ENCODE measurements around the gene EIF3A.
"Not testable (repeated sequence)": the region's sequence is repeated elsewhere in the genome, so short reads cannot be mapped to it uniquely, and the experiment has no call there.

EIF3A gene

DNA sequence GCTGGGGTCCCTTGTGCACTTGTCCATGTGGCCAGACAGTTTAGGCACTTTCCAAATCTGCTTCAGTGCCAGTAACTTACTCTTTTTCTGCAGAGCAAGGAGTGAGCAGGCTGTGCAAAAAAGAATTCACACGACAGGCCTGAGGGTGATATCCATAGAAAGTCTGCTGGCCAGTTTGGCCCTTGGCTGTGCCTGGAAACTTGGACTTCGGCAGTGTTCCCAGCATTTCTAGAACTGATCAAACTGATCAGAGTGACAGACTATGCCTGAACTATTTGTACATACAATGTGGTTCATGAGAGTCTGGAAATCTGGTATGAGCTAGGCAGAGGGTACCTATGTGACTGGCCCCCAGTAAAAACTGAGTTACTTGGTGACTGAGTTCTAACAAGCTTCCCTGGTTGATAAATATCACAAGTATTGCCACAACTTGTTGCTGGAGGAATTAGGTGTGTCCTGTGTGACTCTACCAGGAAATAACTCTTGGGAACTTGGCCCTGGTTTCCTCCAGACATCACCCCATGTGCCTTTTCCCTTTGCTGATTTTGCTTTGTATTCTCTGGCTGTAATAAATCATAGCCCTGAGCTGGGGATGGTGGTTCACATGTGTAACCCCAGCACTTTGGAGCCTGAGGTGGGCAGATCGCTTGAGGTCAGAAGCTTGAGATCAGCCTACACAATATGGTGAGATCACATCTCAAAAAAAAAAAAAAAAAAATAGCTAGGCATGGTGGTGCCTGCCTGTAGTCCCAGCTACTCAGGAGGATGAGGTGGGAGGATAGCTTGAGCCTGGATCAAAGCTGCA is 20.0 kb upstream of the EIF3A start:
- DNase-seq (ENCODE audit: low read depth in 3 of 3) = no peak

DNA sequence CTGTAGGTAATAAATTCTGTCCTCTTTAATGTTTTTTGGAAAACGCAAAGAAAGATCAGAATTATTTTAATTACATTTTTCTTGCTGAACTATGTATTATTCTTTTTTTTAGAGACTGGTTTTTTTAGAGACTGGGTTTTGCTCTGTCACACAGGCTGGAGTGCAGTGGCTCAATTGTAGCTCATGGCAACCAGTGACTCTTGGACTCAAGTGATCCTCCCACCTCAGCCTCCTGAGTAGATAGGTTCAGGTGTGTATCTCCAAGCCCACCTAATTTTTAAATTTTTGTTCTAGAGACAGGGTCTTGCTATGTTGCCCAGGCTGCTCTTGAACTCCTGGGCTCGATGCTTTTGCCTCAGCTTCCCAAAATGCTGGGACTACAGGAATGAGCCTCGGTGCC is 18.0 kb upstream of the EIF3A start:
- DNase-seq (ENCODE audit: low read depth in 3 of 3) = no peak

DNA sequence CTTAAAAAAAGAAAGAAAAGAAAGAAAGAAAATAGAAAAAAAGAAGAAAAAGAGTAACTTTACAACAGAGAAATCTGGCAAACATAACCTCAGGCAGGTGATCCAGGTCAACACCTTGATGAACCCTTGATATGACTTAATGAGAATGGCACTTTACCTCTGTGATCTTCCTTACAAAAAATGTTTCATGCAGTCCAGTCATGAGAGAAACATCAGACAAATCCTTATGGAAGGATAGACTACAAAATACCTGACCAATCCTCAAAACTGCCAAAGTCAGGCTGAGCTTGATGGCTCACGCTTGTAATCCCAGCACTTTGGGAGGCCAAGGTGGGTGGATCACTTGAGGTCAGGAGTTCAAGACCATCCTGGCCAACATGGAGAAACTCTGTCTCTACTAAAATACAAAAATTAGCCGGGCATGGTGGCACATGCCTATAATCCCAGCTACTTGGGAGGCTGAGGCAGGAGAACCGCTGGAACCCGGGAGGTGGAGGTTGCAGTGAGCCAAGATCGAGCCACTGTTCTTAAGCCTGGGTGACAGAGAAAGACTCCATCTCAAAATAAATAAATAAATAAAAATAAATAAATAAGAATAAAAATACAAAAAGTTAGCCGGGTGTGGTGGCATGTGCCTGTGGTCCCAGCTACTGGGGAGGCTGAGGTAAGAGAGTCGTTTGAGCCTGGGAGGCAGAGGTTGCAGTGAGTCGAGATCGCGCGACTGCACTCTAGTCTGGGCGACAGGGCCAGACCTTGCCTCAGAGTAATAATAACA is 16.2 kb upstream of the EIF3A start:
- not testable (repeated sequence) for DNase-seq (ENCODE audit: low read depth in 3 of 3)

DNA sequence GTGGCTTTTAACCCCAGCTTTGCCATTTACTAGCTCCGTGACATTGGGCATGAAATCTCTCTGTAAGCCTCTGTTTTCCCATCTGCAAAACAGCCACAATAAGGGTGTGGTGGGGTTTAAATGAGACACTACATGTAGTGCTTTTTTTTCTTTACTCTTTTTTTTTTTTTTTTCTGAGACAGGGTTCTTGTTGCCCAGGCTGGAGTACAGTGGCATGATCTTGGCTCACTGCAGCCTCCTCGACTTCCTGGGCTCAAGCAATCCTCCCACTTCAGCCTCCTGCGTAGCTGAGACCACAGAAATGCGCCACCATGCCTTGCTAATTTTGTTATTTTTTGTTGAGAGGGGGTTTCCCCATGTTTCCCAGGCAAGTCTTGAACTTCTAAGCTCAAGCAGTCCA is 15.0 kb upstream of the EIF3A start:
- no peak for DNase-seq (ENCODE audit: low read depth in 3 of 3)

DNA sequence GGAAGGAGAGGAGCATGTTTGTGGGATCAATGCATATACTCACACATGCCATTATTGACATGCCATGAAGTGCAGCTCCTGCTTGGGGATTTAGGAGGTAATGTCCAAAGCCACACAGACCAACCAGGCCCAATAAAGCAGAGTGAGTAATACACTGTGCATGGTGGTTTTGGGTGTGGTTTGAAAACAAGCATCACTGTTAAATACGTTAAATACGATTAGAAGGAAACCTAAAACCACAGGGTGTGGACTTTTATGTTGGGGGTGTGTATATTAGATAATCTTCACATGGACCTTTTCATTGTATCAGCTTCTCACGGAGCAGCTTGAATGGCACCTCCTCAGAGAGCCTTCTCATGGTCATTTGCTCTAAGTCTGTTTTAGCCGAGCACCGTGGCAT is 10.4 kb upstream of the EIF3A start:
- DNase-seq (ENCODE audit: low read depth in 3 of 3) = no peak

DNA sequence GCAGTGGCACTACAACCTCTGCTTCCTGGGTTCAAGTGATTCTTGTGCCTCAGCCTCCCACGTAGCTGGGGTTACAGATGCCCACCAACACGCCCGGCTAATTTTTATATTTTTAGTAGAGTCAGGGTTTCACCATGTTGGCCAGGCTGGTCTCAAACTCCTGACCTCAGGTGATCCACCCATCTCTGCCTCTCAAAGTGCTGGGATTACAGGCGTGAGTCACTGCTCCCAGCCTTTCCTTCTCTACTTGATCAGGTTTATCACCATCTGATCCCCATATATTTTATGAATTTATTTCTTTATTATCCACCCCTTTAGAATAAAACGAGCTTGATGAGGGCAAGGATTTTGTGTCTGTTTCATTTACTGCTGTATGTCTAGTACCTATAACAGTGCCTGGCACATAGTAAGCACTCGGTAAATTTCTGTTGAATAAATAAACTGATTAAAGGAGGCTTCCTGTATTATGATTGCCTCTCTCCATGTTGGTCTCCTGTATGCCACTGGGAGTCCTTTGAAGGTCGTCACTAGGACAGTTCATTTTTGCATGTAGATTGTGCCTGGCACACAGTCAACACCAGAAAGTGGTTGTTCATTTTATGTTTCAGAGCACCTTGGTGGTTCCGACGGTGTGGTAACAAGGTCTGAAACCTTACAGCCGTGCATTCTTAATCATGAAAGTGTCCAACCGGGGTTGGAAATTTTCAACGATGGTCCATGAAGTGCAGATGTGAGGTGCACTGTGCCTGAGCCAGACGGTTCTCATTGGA is 9.6 kb upstream of the EIF3A start:
- DNase-seq (ENCODE audit: low read depth in 3 of 3) = peak in 1 of 3 donors; percentile 37

DNA sequence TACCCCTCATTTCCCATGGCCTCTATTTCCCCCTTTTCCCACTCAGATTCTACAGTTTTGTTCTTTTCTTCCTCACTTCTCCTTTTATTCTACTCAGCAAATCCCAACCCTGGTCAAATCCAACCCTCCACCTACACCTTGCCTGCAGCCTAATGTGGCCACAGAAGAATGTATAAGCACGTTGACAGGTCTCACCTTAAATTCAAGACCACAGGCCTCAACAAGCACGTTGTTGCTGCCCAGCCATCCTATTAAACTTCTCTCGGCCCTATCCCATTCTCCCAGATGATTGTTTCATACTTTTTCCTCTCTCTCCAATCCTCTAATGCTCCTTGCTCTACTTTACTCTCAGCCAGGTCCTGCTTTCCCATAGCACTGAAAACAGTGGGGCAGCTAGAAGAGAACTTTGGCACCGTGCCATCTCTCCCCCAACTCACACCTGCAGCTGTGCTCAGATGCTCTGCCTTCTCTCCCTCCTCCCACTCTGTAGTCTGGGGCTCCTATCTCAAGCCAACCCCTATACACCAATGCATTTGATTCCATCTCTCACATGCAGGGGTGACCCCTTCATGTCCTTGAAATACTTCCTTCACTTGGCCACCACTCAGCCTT is 6.8 kb upstream of the EIF3A start:
- no peak for DNase-seq (ENCODE audit: low read depth in 3 of 3)

DNA sequence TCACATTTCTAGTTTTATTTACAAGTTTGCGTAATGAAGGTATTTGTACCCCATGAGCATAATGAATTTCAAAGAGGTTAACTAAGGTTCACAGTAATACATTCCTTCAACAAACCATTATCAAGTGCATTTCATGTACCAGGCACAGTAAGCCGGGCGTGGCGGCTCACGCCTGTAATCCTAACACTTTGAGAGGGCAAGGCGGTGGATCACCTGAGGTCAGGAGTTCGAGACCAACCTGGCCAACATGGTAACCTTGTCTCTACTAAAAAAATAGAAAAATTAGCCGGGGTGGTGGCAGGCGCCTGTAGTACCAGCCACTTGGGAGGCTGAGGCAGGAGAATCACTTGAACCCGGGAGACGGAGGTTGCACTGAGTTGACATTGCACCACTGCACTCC is 4.3 kb upstream of the EIF3A start:
- DNase-seq (ENCODE audit: low read depth in 3 of 3) = no peak

DNA sequence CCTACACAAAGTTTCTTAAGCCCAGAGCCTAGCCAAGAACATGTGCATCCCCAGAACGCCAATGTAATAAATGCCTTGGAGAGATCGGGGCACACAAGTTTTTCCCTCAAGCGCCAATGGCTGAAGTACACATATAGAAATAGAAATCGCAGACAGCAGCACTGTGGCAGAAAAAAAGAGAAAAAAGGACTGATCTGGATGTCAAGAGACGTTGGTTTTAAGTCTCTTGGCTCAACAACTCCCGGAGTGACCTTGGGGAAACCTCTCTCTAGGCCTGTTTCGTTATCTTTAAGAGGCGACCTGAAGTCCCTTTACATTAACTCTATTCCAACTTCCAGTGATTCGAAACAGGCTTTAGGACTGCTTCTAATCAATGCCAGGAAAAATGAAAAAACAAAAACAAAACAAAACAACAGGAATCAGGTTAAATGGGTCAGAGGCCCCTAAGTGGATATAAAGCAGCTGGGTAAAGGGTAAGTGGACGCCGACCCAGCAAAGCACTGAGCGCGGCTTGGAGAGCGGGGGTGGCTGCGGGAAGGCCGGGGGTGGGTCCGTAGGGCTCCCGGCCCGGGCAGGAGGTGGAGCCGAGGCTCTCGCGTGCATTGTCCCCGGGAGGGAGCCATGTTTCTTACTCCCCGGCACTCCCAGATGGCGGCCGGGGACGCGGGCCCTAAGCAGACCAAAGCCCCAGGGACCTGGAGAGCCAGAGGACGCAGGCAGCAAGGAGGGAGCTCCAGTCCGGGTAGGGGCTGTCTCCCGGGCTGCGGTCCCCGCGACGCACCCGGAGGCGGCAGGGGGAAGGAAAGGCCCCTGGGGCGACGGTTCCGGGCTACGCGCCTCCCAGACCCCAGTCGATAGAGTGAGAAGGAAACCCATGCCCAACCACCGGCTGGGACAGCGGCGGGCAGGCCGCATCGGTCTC is 757 bp downstream of the EIF3A start:
- DNase-seq (ENCODE audit: low read depth in 3 of 3) = peak in 2 of 3 donors; percentile 46 to 56

DNA sequence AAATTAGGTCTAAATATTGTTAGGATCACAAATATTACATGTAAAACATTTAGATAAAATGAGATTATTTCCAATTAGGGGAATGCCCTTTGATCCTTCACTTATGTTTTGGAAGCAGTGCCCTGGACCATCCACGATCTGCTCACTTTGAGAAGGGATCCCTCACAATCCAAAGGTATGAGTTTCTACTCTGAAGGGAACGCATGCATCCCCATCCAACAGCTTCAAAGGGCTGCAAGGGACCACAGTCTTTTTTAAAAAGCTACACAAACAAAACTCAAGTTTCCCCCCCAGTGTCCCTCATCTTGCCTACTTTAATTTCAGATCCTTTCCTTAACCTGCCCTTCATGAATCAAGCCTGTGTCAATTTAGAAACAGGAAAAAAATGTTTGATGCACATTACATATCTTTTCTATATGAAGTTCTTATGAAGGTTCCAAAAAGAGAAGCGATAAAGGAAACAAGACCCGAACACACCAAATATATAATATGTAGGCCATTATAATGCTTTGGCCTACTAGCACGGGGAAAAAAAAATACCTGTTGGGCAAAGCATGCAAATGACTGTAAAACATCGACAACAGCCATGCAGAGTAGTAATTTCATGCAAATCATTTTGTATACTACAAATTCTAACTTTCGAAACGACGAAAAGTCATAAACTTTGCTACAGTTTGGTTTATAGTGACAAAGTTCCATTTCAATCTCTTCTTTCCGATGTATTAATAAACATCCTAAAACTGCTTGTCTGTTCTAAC is 2.0 kb downstream of the EIF3A start:
- no peak for DNase-seq (ENCODE audit: low read depth in 3 of 3)

DNA sequence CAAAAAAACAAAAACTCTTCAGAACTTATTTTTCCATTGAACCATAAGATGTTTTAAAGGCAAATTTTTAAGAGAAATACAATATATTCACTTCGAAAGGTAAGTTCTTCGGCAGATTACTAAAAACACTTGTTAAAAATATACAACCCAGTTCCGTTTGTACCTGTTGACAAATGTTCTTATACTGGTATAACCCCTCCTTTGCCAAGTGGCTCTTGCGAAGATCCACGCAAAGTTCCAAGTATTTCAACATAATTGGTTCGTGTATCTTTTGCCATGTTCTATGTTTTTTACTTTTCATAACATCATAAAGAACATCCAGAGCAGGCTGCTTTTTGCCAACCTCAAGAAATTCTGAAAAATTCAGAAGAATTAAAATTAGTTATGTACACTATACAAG is 7.0 kb downstream of the EIF3A start:
- no peak for DNase-seq (ENCODE audit: low read depth in 3 of 3)

DNA sequence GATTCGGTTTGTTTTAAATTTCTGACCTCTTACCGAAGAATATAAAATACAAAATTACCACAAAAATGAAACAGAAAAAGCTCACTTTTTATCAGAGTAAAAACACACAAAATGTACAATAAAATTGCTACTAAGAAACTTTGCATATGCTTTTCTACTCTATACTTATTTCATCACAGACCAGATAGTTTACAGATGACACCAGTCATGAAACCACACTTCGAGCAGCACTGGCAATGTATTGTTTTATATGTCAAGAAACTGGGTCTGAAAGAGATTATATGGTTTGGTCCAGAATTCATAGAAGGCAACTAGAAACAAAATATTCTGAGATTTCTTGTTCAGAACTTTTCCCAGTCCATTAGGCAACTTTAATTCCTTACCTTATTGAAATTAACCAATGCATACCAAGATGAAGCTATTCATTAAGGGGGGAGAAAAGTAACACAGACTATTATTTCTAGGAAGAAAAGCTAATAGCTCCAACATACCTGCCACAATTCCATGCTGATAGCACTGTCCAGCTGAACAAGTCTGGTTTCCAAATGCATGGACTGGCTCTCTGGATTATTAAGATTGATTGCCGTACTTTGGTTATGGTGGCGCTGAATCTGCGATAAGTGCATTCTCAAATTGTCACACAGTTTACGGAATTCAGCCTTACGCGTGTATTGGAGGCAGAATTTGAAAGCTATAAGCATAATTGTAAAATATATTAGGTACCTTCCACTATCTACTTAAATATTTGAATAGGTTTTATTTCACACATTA is 10.0 kb downstream of the EIF3A start:
- DNase-seq (ENCODE audit: low read depth in 3 of 3) = no peak

DNA sequence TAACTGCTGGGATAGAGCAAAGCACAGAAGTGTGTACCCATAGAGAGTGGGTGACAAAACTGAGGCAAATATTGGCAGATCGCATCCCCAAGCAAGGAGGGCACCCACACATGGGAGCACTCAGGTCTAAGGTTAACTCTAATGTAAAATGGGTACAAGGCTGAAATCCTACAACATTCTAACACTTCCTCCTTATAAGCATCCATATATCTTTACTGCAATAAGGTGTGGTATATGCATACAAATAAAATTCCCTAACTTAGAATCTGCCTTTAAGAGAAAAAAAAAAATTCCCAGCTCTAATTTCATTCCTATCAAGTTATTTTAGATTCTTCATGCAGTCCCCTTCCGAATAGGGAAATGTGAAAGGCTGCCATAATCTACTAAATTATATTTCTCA is 18.7 kb downstream of the EIF3A start:
- DNase-seq (ENCODE audit: low read depth in 3 of 3) = no peak

DNA sequence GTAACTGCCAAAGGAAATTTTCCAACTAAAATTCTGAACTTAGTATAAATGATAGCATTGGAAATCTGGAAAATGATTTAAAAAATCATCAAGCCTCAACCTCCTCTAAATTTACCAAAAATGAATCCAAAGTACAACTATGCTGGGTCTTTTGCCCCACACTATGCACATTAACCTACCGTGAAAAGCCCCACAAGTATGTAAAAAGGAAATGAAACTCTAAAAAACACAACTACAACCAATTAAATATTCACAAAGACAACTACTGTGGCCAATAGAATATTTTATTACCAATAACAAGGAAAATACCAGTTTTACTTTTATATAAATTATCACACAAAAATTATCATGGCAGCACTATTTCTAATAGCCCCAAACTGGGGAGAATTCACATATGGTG is 19.3 kb downstream of the EIF3A start:
- DNase-seq (ENCODE audit: low read depth in 3 of 3) = no peak

DNA sequence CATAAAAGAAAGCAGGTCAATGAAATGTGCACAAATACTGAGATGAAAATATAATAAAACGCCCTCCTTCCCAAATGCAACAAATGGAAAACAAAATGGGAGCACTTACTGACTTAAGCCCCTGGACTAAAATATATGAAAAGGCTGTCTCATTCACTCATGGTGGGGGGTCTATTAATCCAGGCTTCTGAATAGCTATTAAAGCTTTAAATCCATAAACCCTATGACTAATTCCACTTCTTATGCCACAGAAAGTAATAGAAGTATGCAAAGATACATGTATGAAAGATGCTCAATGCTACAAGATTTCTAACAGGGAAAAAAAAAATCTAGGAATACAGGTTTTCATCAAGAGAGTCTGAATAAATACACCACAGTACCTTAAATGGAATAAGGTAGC is 20.5 kb downstream of the EIF3A start:
- no peak for DNase-seq (ENCODE audit: low read depth in 3 of 3)

DNA sequence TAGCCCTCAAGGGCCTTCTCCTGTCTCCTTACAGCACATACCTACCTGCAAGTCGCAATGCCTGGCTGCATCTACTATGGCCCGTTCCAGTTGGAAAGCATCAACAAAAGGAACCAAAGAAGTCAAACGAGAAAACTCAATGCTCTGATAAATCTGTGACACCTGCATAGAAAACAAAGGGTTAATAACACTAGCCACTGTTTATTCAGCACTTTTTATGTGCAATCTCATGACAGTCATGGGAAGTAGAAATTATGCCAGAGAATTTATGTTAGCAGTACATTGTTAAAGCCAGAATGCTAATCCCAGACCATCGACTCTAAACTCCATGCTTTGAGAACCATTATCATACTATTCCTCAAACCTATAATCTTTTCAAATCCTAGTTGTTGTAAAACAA is 21.1 kb downstream of the EIF3A start:
- DNase-seq (ENCODE audit: low read depth in 3 of 3) = no peak

DNA sequence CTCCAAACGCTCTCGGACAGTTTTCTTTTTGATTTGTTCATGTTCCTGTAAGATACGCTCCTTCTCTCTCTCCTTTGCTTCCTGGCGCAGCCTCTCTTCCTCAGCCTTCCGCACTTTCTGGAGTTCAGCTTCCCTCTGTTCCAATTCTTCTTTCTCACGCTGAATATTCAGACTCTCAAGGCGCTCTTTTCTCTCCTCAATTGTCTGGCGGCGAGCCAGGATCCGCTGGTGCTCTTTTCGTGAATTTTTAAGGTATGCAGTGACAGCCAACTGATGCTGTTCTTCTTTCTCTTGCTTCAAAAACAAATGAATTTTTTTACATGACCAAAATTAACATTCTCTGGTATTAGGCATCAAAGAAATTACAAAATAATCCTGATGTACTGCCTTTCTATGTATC is 22.6 kb downstream of the EIF3A start:
- DNase-seq (ENCODE audit: low read depth in 3 of 3) = no peak

DNA sequence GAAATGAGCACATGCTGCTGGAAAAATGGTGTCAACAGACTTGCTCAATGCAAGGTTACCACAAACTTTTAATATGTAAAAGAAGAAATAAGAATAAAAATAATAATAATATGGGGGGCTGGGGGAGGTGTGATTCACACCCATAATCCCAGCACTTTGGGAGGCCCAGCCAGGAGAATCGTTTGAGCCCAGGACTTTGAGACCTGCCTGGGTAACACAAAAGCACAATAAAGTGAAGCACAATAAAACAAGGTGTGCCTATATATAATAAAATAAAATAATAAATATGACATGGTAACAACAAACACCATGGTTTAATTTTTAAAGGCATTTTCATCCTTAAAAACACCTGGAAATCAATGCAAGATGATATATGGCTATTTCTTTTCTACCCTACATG is 25.1 kb downstream of the EIF3A start:
- DNase-seq (ENCODE audit: low read depth in 3 of 3) = no peak

DNA sequence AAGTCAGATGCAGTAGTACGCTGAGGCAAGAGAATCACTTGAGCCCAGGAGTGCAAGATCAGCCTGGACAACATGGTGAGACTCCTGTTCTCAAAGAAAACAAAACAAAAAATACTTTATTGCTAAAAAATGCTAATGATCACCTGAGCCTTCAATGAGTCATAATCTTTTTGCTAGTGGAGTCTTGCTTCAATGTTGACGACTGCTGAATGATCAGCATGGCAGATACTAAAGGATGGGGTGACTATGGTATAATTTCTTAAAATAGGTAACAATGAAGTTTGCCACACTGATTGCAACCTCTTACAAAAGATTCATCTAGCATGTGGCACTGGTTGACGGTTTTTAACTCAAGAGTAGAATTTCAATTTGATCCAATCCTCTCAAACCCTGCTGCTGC is 28.8 kb downstream of the EIF3A start:
- no peak for DNase-seq (ENCODE audit: low read depth in 3 of 3)

DNA sequence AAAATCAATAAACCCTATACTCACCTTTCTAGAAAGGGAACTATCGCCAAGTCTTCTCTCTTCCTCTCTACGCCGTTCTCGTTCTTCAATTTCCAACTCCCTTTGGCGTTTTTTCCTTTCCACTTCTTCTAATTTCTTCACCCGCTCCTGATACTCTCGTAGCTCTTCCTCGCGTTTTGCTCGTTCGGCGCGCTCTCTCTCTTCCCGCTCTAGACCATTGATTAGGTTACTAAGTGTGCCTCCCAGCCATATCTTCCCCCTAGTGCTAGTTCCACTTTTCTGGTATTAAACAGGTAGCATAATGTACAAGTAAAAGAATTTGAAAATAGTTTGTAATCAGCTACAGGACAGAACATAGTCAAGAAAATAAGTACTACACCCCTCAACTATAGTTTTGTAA is 30.8 kb downstream of the EIF3A start:
- DNase-seq (ENCODE audit: low read depth in 3 of 3) = no peak
